Activated T-cell treated with anti-CD3 and anti-CD28 coated beads, Interleukin-2, amount 50 U/mL, for 4 hours (primary cell): ENCODE data around the gene NCKAP5. TPM values are rescaled to one million over a fixed set of nuclear protein-coding genes. Genes with fewer than 3 reads are reported as not detected.
"Not testable (repeated sequence)": the region's sequence is repeated elsewhere in the genome, so short reads cannot be mapped to it uniquely, and the experiment has no call there.

ENCODE experiments used
- ATAC-seq, 2 donors: fragments of 200-7000 bp; cut with Tn5 transposase; one replicate each; pipeline ENCODE4 v1.10.0; 2021
- DNase-seq: peaks from one replicate; pipeline ENCODE4 v3.0.0-alpha.2; 2020
- H3K27me3 Mint-ChIP-seq: one replicate; pipeline ENCODE4 v1.8.0; 2021; ENCODE audit warnings: low read depth, mixed read lengths
- H3K36me3 Mint-ChIP-seq: one replicate; pipeline ENCODE4 v1.8.0; 2022; ENCODE audit warnings: mixed read lengths; ENCODE audit not compliant: insufficient read depth
- H3K4me1 Mint-ChIP-seq: one replicate; pipeline ENCODE4 v1.8.0; 2021; ENCODE audit warnings: low read depth, mixed read lengths
- H3K4me3 Mint-ChIP-seq: one replicate; pipeline ENCODE4 v1.8.0; 2021; ENCODE audit warnings: mild to moderate bottlenecking, moderate library complexity, mixed read lengths
- H3K9me3 Mint-ChIP-seq: one replicate; pipeline ENCODE4 v1.8.0; 2021; ENCODE audit warnings: mixed read lengths
- total RNA-seq, 3 donors: library from RNA; stranded (reverse); gene quantifications; one replicate each; pipeline ENCODE4 v1.2.1, GENCODE V29; 2021

NCKAP5 gene
- total RNA-seq, 3 donors from 2014 or later, result 0.03 TPM; not detected in 2

DNA sequence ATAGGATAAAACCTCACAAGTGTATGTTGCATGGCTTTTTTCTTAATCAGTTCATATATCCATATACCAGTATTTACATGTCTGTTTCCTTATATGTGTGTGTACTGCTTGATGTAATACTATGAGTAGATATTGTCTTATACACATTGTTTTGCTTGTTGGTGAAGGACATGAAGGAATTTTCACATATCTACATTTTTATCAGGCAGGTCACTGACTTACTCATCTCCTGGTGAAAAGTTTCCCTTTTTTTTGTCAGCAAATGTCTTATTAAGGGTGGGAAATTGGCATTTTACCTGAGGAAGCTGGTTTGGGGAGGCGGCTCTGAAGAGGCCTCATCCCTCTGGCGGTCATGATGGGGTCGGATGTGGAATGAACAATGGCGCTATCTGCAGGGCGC, 836.8 kb downstream of the NCKAP5 start:
- no peak for DNase-seq
- Mint-ChIP-seq H3K27me3 (no peaks in the 10 kb centered on the region), H3K36me3 (no peaks in the 10 kb centered on the region), H3K9me3 (no peaks in the 10 kb centered on the region), H3K4me1 (no peaks in the 10 kb centered on the region), H3K4me3 (no peak overlapping the region)
- ATAC-seq, result no peak

GRCh38 chr2:132730611-132731010, 837.7 kb downstream of the NCKAP5 start:
- ATAC-seq, result no peak
- Mint-ChIP-seq H3K4me3 (no peak overlapping the region), H3K9me3 (no peaks in the 10 kb centered on the region), H3K36me3 (no peaks in the 10 kb centered on the region), H3K4me1 (no peaks in the 10 kb centered on the region), H3K27me3 (no peaks in the 10 kb centered on the region)
- DNase-seq, result no peak

DNA sequence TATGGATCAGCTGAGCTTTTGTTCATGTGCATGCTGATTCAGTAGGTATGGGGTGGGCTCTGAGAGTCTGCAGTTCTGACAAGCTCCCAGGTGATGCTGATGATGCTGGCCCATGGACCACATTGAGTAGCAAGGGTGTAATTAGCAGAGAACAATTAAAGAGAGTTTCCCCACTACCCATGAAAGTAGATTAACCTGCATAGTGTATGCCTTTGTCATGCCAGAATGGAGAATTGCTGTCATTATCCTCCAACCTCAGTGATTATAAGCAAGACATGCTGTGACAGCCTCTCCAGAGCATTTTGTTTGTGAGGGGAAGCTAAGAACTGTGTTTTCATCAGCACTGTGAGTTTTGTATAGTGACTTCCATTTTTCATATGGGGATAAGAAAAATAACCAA, 838.7 kb downstream of the NCKAP5 start:
- H3K4me1 Mint-ChIP-seq, result no peaks in the 10 kb centered on the region
- H3K9me3 Mint-ChIP-seq, result no peaks in the 10 kb centered on the region
- DNase-seq, result no peak
- H3K27me3 Mint-ChIP-seq, result no peaks in the 10 kb centered on the region
- ATAC-seq, result no peak
- no peak overlapping the region for H3K4me3 Mint-ChIP-seq
- H3K36me3 Mint-ChIP-seq, result no peaks in the 10 kb centered on the region

DNA sequence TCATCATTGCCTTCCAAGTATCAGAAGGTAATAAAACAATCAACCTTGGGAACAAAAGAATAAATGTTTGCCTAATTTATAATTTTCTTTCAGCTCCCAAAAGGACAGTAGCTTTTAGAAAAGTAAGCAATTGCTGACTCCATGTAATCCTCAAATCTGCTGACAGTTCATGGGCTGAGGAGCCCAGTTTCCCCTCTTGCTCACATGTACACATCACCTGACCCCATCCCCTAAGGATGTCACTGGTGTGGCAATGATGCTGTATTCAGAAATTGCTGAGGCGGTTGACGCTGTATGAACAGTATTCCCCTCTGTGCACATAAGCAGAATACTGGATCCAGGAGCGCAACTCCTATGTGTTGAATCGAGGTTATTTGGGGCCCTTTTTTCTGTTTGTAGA, 842.1 kb downstream of the NCKAP5 start:
- Mint-ChIP-seq H3K4me3 (no peak overlapping the region), H3K4me1 (no peaks in the 10 kb centered on the region), H3K27me3 (no peaks in the 10 kb centered on the region), H3K36me3 (no peaks in the 10 kb centered on the region), H3K9me3 (no peaks in the 10 kb centered on the region)
- ATAC-seq, result no peak
- DNase-seq, result no peak

GRCh38 chr2:132725748-132726147, 842.5 kb downstream of the NCKAP5 start:
- Mint-ChIP-seq H3K4me1 (no peaks in the 10 kb centered on the region), H3K9me3 (no peaks in the 10 kb centered on the region), H3K27me3 (no peaks in the 10 kb centered on the region), H3K4me3 (no peak overlapping the region), H3K36me3 (no peaks in the 10 kb centered on the region)
- ATAC-seq, result no peak
- no peak for DNase-seq

- H3K9me3 Mint-ChIP-seq, result no peaks in the 10 kb centered on the region
- H3K27me3 Mint-ChIP-seq, result no peaks in the 10 kb centered on the region
- H3K4me3 Mint-ChIP-seq, result no peak overlapping the region
- no peaks in the 10 kb centered on the region for H3K36me3 Mint-ChIP-seq
- DNase-seq (no peak), ATAC-seq (no peak)
- H3K4me1 Mint-ChIP-seq, result no peaks in the 10 kb centered on the region
These were observed 843.1 kb downstream of the NCKAP5 start for GRCh38 chr2:132725148-132725547.

DNA sequence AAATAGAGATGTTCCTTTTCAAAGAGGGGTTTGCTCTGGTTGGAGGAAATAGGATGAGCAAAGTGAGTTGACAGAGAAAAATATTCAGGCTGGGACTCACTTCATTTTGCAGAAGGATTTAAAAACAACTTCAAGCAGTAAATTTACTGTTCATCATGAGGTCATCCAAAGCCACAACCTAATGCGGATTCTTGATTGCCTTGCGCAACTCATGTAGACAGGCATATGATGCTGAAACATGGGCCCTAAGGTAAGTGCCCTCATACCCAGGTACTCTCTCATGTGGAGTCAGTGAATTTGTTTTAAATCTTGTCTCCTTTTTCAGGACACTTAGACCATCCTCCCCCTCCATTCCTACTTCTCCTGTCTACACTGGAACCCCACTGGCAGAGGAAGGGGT, 846.3 kb downstream of the NCKAP5 start:
- H3K4me1 Mint-ChIP-seq, result no peaks in the 10 kb centered on the region
- no peaks in the 10 kb centered on the region for H3K36me3 Mint-ChIP-seq
- no peak for ATAC-seq

GRCh38 chr2:132720393-132720792, 847.9 kb downstream of the NCKAP5 start:
- DNase-seq, result no peak
- Mint-ChIP-seq H3K4me1 (no peaks in the 10 kb centered on the region), H3K27me3 (no peaks in the 10 kb centered on the region), H3K36me3 (no peaks in the 10 kb centered on the region), H3K4me3 (no peak overlapping the region), H3K9me3 (no peaks in the 10 kb centered on the region)
- ATAC-seq, result no peak

More for the DNA sequence above, 846.3 kb downstream of the NCKAP5 start:
- Mint-ChIP-seq H3K4me3 (no peak overlapping the region), H3K9me3 (no peaks in the 10 kb centered on the region), H3K27me3 (no peaks in the 10 kb centered on the region)
- no peak for DNase-seq

DNA sequence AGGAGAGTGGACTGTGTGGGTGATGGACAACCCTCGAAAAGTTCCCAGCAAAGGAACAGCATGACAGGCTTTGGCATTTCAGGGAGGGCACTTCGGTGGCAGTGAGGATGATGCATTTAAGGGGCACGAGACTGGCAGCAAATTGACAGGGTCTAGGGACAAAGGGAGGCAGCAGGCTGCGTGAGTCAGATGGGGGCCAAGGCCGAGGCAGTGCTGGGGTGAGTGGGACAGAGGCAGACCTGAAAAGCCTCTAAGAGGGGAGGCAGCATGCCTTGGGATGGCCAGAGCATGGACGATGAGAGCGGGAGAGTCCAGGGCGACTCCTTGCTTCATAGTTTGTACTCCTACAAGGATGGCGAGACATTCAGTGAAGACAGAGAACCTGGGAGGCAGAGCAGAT, 848.8 kb downstream of the NCKAP5 start:
- no peak for ATAC-seq
- no peak overlapping the region for H3K4me3 Mint-ChIP-seq
- no peak for DNase-seq
- no peaks in the 10 kb centered on the region for H3K9me3 Mint-ChIP-seq
- H3K27me3 Mint-ChIP-seq, result no peaks in the 10 kb centered on the region
- no peaks in the 10 kb centered on the region for H3K4me1 Mint-ChIP-seq
- H3K36me3 Mint-ChIP-seq, result no peaks in the 10 kb centered on the region

DNA sequence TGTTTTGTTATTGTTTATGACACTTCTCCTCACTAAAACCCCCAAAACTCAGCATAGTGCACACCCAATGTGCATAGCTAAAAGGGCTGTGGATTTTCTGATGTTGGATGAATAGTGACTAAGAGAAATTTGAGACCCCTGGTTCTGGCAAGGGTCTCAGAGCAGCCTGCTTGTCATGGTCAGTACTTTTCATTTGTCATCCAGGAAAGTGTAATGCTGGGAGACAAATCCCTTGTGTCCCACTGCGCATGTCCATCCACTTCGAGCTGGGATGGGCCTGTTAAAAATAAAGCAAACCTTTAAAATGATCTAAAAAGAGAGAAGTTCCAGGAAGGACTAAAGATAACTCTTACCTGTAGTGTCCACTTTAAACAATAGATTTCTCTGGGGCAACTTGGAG, 851.3 kb downstream of the NCKAP5 start:
- no peak overlapping the region for H3K4me3 Mint-ChIP-seq
- H3K4me1 Mint-ChIP-seq, result no peaks in the 10 kb centered on the region
- H3K36me3 Mint-ChIP-seq, result no peaks in the 10 kb centered on the region
- H3K27me3 Mint-ChIP-seq, result no peaks in the 10 kb centered on the region
- DNase-seq (no peak), ATAC-seq (no peak)
- no peaks in the 10 kb centered on the region for H3K9me3 Mint-ChIP-seq

DNA sequence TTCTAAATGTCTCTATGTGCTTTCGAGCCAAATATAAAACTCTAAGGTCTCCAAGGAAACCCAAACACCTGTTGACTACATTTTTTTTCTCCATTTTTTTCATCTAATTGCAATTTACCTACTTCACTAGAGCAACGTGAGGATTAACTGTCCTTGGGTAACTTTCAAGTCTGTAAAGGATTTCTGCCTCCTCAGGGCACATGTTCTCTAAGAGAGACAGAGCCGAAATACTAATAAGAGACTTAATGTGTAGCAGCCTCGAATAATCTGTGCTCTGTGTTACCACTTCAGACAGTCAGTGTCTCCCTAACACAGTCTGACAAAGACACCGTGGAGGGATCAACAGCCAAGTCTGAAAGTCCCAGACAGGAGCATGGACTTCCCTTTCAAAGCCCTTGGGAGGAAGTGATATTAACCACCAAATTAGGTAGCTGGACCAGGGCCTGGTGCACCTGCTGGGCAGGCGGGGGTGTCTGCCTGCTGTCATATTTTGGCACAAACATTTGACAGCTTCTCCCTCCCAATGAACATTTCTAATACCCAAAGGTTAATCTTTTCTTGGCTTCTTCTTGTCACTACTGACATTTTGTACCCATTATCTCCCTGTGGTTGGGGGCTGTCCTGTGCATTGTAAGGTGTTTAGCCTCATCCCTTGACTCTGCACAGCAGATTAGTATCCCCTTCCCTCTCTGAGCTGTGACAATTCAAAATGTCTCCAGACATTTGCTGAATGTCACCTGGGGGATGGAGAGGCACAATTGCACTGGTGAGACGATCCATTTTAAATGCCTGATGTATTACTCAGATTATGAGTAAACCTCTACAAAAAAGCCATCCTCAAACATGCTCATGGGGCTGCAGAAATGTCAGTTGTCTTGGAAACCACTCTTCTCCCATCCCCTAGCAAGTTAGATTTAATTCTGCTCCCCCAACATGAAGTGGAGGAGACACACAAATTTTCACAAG, 852.6 kb downstream of the NCKAP5 start:
- ATAC-seq, result no peak
- Mint-ChIP-seq H3K9me3 (no peaks in the 10 kb centered on the region), H3K27me3 (no peaks in the 10 kb centered on the region), H3K36me3 (no peaks in the 10 kb centered on the region), H3K4me3 (no peak overlapping the region), H3K4me1 (no peaks in the 10 kb centered on the region)
- DNase-seq, result no peak

DNA sequence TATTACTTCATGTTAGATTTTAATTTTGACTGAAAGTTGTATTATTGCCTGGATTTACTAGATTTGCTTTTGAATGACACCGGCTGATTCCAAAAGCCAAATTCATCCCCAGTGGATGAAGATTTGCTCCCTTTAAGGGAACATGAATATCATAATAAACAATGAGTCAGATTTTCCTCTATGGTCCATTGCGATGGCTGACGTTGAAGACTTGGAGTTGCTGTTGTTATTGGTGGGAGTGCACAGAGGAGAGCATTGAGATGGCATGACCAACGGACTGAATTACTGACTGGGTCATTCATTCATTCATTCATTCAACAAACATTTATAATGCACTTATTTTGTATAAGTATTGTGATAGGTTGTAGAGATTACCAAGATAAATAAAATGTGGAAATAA, 864.9 kb downstream of the NCKAP5 start:
- H3K27me3 Mint-ChIP-seq, result no peaks in the 10 kb centered on the region
- DNase-seq (no peak), ATAC-seq (no peak)
- no peaks in the 10 kb centered on the region for H3K4me1 Mint-ChIP-seq
- no peaks in the 10 kb centered on the region for H3K36me3 Mint-ChIP-seq
- H3K4me3 Mint-ChIP-seq, result no peak overlapping the region
- H3K9me3 Mint-ChIP-seq, result peaks cover 3% of the 10 kb centered on the region

- no peaks in the 10 kb centered on the region for H3K27me3 Mint-ChIP-seq
- no peaks in the 10 kb centered on the region for H3K4me1 Mint-ChIP-seq
- no peak overlapping the region for H3K4me3 Mint-ChIP-seq
- no peak for DNase-seq
- no peak for ATAC-seq
- H3K36me3 Mint-ChIP-seq, result no peaks in the 10 kb centered on the region
- H3K9me3 Mint-ChIP-seq, result peaks cover 3% of the 10 kb centered on the region
These were observed 866.5 kb downstream of the NCKAP5 start for GRCh38 chr2:132701810-132702209.

- H3K4me3 Mint-ChIP-seq, result not testable (repeated sequence)
These were observed 868.5 kb downstream of the NCKAP5 start for GRCh38 chr2:132699802-132700201.

GRCh38 chr2:132698347-132698746, 869.9 kb downstream of the NCKAP5 start:
- not testable (repeated sequence) for H3K4me3 Mint-ChIP-seq, H3K36me3 Mint-ChIP-seq, H3K9me3 Mint-ChIP-seq, H3K27me3 Mint-ChIP-seq, DNase-seq, H3K4me1 Mint-ChIP-seq, ATAC-seq

More at GRCh38 chr2:132699802-132700201, 868.5 kb downstream of the NCKAP5 start:
- ATAC-seq, H3K4me1 Mint-ChIP-seq, DNase-seq, H3K27me3 Mint-ChIP-seq, H3K9me3 Mint-ChIP-seq, H3K36me3 Mint-ChIP-seq: not testable (repeated sequence)
